Keratinocyte (primary cell): ENCODE data around the gene CTNNA2.

ENCODE experiments used
- CTCF ChIP-seq, 3 experiments: IDR thresholded peaks in 1 of 3; conservative IDR thresholded peaks in 1 of 3; optimal IDR thresholded peaks in 1 of 3; 2 replicates in 2 of 3; 3 replicates in 1 of 3; pipeline versions ENCODE3 to v1.5.1; 2011; ENCODE audit warnings: low read length in 3 of 3, mild to moderate bottlenecking in 3 of 3, moderate library complexity in 2 of 3, control low read depth in 1 of 3, inconsistent platforms in 1 of 3; ENCODE audit not compliant: insufficient read depth in 2 of 3; ENCODE audit errors: extremely low read depth in 1 of 3
- EZH2 ChIP-seq: IDR thresholded peaks from one replicate; pipeline ENCODE4 v1.6.1; 2012; ENCODE audit warnings: inconsistent platforms, mild to moderate bottlenecking, low read length, moderate library complexity

GRCh38 chr2:80075719-80076118, 562.9 kb downstream of the CTNNA2 start:
- TF ChIP-seq EZH2 (no peak), CTCF (optimal IDR thresholded peaks at IDR 0.05 in 1 of 3, IDR thresholded peaks at IDR 0.05 in 1 of 3, conservative IDR thresholded peaks at IDR 0.05 in 1 of 3; ENCODE audit: extremely low read depth in 1 of 3, insufficient read depth in 2 of 3, low read length in 3 of 3) (no peak)
